Calu3 (cell line): ENCODE results near the gene AGBL4. TPM values are rescaled to one million over a fixed set of nuclear protein-coding genes. Genes with fewer than 3 reads are reported as not detected.

Experiments
- BruUV-seq: library from RNA; stranded (reverse); fragments of 400-500 nt; replicated peaks from 2 replicates; lab custom pipeline; 2021; lab: Mats Ljungman, UMichigan
- CTCF ChIA-PET: fragments of 300-600 bp; sonication (Branson Sonifier 250); formaldehyde crosslinking; loops from one replicate; lab custom pipeline; 2022; ENCODE audit warnings: antibody characterized with exemption; lab: Charles Lee
- DNase-seq: peaks from one replicate; pipeline ENCODE4 v3.0.0; 2022
- H3K27ac Mint-ChIP-seq: one replicate; pipeline ENCODE4 v1.8.0; 2022; ENCODE audit warnings: mixed read lengths; ENCODE audit not compliant: unreplicated experiment
- H3K27me3 Mint-ChIP-seq: one replicate; pipeline ENCODE4 v1.8.0; 2022; ENCODE audit warnings: mixed read lengths; ENCODE audit not compliant: unreplicated experiment
- H3K36me3 Mint-ChIP-seq: one replicate; pipeline ENCODE4 v1.8.0; 2022; ENCODE audit warnings: mild to moderate bottlenecking, moderate library complexity, mixed read lengths; ENCODE audit not compliant: insufficient read depth, unreplicated experiment
- H3K4me1 Mint-ChIP-seq: one replicate; pipeline ENCODE4 v1.8.0; 2022; ENCODE audit warnings: mild to moderate bottlenecking, low read depth, mixed read lengths; ENCODE audit not compliant: unreplicated experiment
- H3K4me3 Mint-ChIP-seq: one replicate; pipeline ENCODE4 v1.8.0; 2022; ENCODE audit warnings: mild to moderate bottlenecking, low read depth, moderate library complexity, mixed read lengths; ENCODE audit not compliant: unreplicated experiment
- H3K9me3 Mint-ChIP-seq: one replicate; pipeline ENCODE4 v1.8.0; 2022; ENCODE audit warnings: low read depth, mixed read lengths; ENCODE audit not compliant: unreplicated experiment
- CTCF ChIP-seq: fragments of 200-600 bp; IDR thresholded peaks from one replicate; pipeline ENCODE4 v1.8.0; 2022; ENCODE audit warnings: antibody characterized with exemption; ENCODE audit not compliant: unreplicated experiment
- intact Hi-C: fragments of 100-400 bp; cut with micrococcal nuclease; formaldehyde crosslinking; loops from one replicate; pipeline ENCODE4 v1.10.0; 2022; ENCODE audit not compliant: unreplicated experiment
- total RNA-seq: library from RNA; stranded (reverse); gene quantifications from 2 replicates; pipeline ENCODE4 v1.2.3, GENCODE V29; 2022

Gene AGBL4
- total RNA-seq, 1 experiment from 2014 or later: not detected

DNA sequence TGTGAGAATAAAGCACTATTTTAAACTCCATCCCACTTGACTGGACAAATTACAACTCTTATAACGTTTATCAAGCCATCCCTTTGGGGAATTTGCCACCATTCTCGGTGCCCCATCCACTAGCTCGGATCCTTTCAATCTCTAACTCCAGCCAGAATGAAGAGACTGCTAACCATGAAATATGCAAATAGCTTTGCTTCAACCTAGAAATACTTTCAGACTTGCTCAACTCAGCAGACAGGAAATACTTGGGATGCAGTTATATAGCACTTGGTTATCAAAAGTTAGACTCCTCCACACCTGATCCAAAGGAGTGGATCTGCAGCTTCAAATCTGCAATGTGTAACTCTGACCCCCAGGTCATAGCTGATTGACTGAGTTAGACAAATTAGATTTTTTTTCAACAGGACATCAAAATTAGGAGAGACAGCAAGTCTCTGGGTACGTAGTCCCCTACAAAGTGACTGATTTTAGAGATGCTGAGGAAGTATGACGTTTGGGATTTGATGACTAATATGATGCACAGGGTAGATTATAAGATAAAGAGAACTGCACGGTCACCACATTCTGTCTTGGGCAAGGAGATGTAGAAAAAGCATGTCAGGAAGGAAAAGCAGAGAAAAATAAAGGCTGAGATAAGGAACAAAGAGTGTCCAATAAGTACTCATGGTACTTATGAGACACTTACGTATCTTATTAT is 496.0 kb downstream of the AGBL4 start:
- CTCF ChIA-PET: no interaction called here

GRCh38 chr1:49526672-49527071 is 497.1 kb downstream of the AGBL4 start:
- peaks cover 18% of the 10 kb centered on the region for H3K4me1 Mint-ChIP-seq
- H3K9me3 Mint-ChIP-seq: no peaks in the 10 kb centered on the region
- DNase-seq: no peak
- no TSS peak for BruUV-seq
- H3K4me3 Mint-ChIP-seq: no peak overlapping the region
- no peaks in the 10 kb centered on the region for H3K27me3 Mint-ChIP-seq
- H3K27ac Mint-ChIP-seq: no peak overlapping the region
- TF ChIP-seq CTCF: no peak
- no peaks in the 10 kb centered on the region for H3K36me3 Mint-ChIP-seq
- intact Hi-C loops: no loop called here
- CTCF ChIA-PET: no interaction called here

More for the DNA sequence above, 496.0 kb downstream of the AGBL4 start:
- Mint-ChIP-seq H3K36me3 (no peaks in the 10 kb centered on the region), H3K9me3 (no peaks in the 10 kb centered on the region), H3K4me3 (no peak overlapping the region), H3K27me3 (no peaks in the 10 kb centered on the region), H3K4me1 (peaks cover 18% of the 10 kb centered on the region), H3K27ac (no peak overlapping the region)
- BruUV-seq: no TSS peak
- no peak for TF ChIP-seq CTCF
- no peak for DNase-seq
- intact Hi-C loops: no loop called here

GRCh38 chr1:49523764-49524163 is 500.0 kb downstream of the AGBL4 start:
- Mint-ChIP-seq H3K27ac (no peak overlapping the region), H3K4me3 (no peak overlapping the region), H3K27me3 (no peaks in the 10 kb centered on the region), H3K36me3 (no peaks in the 10 kb centered on the region), H3K4me1 (peaks cover 14% of the 10 kb centered on the region), H3K9me3 (no peaks in the 10 kb centered on the region)
- TF ChIP-seq CTCF: no peak
- no peak for DNase-seq
- intact Hi-C loops: no loop called here
- CTCF ChIA-PET: no interaction called here
- no TSS peak for BruUV-seq

- Mint-ChIP-seq H3K36me3 (no peaks in the 10 kb centered on the region), H3K9me3 (no peaks in the 10 kb centered on the region), H3K27me3 (no peaks in the 10 kb centered on the region), H3K27ac (no peak overlapping the region), H3K4me3 (no peak overlapping the region), H3K4me1 (peaks cover 25% of the 10 kb centered on the region)
- no peak for DNase-seq
- CTCF ChIA-PET: no interaction called here
- intact Hi-C loops: no loop called here
- no TSS peak for BruUV-seq
- no peak for TF ChIP-seq CTCF
These were observed 556.8 kb downstream of the AGBL4 start for GRCh38 chr1:49466961-49467360.
